T-cell (primary cell): ENCODE results near the gene SLC30A7. TPM values are rescaled to one million over a fixed set of nuclear protein-coding genes. Genes with fewer than 3 reads are reported as not detected.
A peak's percentile ranks its signal among the peaks of the same experiment; 100 is the strongest.

Source experiments
- ATAC-seq, 4 experiments: fragments of 200-7000 bp in 3 of 4; fragments of 150-1000 bp in 1 of 4; cut with Tn5 transposase; replicated peaks in 1 of 4; 1 replicate in 3 of 4; 2 replicates in 1 of 4; pipeline ENCODE4 v1.10.0; 2021; ENCODE audit warnings: moderate library complexity in 3 of 4, mild to moderate bottlenecking in 2 of 4, moderate number of reproducible peaks in 1 of 4
- CTCF ChIA-PET, 2 donors: fragments of 300-600 bp; sonication (Branson Sonifier 250); formaldehyde crosslinking; loops; one replicate each; lab custom pipeline; 2022; ENCODE audit warnings: antibody characterized with exemption in 2 of 2; lab: Charles Lee
- POLR2A ChIA-PET, 2 donors: fragments of 300-600 bp; sonication (Branson Sonifier 250); formaldehyde crosslinking; loops; one replicate each; lab custom pipeline; 2022; ENCODE audit warnings: antibody characterized with exemption in 2 of 2; lab: Charles Lee
- DNase-seq, 35 experiments: peaks; one replicate each; pipeline versions ENCODE4 v3.0.0 to v3.0.0-alpha.2; 2013 to 2023
- H3K27ac ChIP-seq: one replicate; pipeline ENCODE4 v1.5.1; 2013; ENCODE audit warnings: low read length
- H3K27me3 ChIP-seq, 2 experiments: replicated peaks in 1 of 2; 1 replicate in 1 of 2; 2 replicates in 1 of 2; pipeline versions ENCODE4 v1.6.1 to v1.7.0; 2013; ENCODE audit warnings: low read length in 1 of 2, mixed read lengths in 1 of 2; ENCODE audit not compliant: control insufficient read depth in 2 of 2, insufficient read depth in 2 of 2; ENCODE audit errors: extremely low read depth in 1 of 2
- H3K36me3 ChIP-seq, 2 donors: 1 replicate in 1 of 2; 2 replicates in 1 of 2; pipeline versions ENCODE4 v1.6.1 to v1.7.0; 2013; ENCODE audit warnings: low read length in 1 of 2; ENCODE audit not compliant: control insufficient read depth in 2 of 2, insufficient read depth in 1 of 2; ENCODE audit errors: extremely low read depth in 1 of 2
- H3K4me1 ChIP-seq, 2 experiments: 1 replicate in 1 of 2; 2 replicates in 1 of 2; pipeline versions ENCODE4 v1.6.1 to v1.7.0; 2013; ENCODE audit warnings: low read length in 2 of 2, mixed read lengths in 1 of 2; ENCODE audit not compliant: insufficient read depth in 2 of 2, control insufficient read depth in 1 of 2; ENCODE audit errors: extremely low read depth in 1 of 2
- H3K4me3 ChIP-seq, 2 donors: 1 replicate in 1 of 2; 2 replicates in 1 of 2; pipeline versions ENCODE4 v1.5.1 to v1.7.0; 2013; ENCODE audit warnings: mild to moderate bottlenecking in 2 of 2, low read length in 1 of 2, moderate library complexity in 1 of 2; ENCODE audit not compliant: control insufficient read depth in 1 of 2; ENCODE audit errors: extremely low read depth in 1 of 2
- H3K9me3 ChIP-seq: 2 replicates; pipeline ENCODE4 v1.7.0; 2013
- H3K27ac Mint-ChIP-seq, 2 donors: one replicate each; pipeline ENCODE4 v1.8.0; 2020 to 2021; ENCODE audit warnings: mild to moderate bottlenecking in 2 of 2, mixed read lengths in 2 of 2
- H3K27me3 Mint-ChIP-seq, 2 donors: one replicate each; pipeline ENCODE4 v1.8.0; 2021 to 2022; ENCODE audit warnings: mixed read lengths in 2 of 2
- H3K36me3 Mint-ChIP-seq: one replicate; pipeline ENCODE4 v1.8.0; 2021; ENCODE audit warnings: mixed read lengths
- H3K4me1 Mint-ChIP-seq, 3 donors: one replicate each; pipeline ENCODE4 v1.8.0; 2020 to 2022; ENCODE audit warnings: mixed read lengths in 3 of 3, mild to moderate bottlenecking in 1 of 3
- H3K4me3 Mint-ChIP-seq, 3 donors: one replicate each; pipeline ENCODE4 v1.8.0; 2020 to 2022; ENCODE audit warnings: mild to moderate bottlenecking in 3 of 3, mixed read lengths in 3 of 3, moderate library complexity in 3 of 3
- H3K9me3 Mint-ChIP-seq, 3 donors: one replicate each; pipeline ENCODE4 v1.8.0; 2020 to 2022; ENCODE audit warnings: mixed read lengths in 3 of 3
- WGBS: methylation state at CpG from one replicate; pipeline ENCODE4 v1.1.5; 2013; ENCODE audit warnings: missing lambda C conversion rate; ENCODE audit not compliant: insufficient coverage; 5-methylcytosine and 5-hydroxymethylcytosine counted together
- total RNA-seq, 35 experiments: library from RNA in 6 of 35; stranded (reverse) in 6 of 35; fragments of 120-200 nt in 1 of 35; gene quantifications; one replicate each; pipeline versions ENCODE4 v1.2.1 to v1.2.4 and lab custom pipeline; 2013 to 2026

The SLC30A7 gene
- total RNA-seq, 5 donors from 2014 or later (not counting 1 experiment from before 2014, with no cell fraction given) = 28.8 to 44.1 (median 36.9) TPM

- ATAC-seq (no peak), DNase-seq (no peak)
- H3K4me3 ChIP-seq = no peak overlapping the region
- H3K27ac ChIP-seq = no peak overlapping the region
- 86% methylated on average over 1 of the region's 1 CpG for WGBS
- Mint-ChIP-seq H3K36me3 (peaks cover 68% of the 10 kb centered on the region), H3K27ac (no peak overlapping the region), H3K27me3 (no peaks in the 10 kb centered on the region), H3K4me3 (no peak overlapping the region), H3K4me1 (peaks cover 20 to 34% (median 27%) of the 10 kb centered on the region in 3 donors), H3K9me3 (peaks cover 0 to 3% (median 0%) of the 10 kb centered on the region in 3 donors)
- peaks cover 3 to 17% of the 10 kb centered on the region in 2 donors for H3K36me3 ChIP-seq
- H3K27me3 ChIP-seq = no peaks in the 10 kb centered on the region
- H3K9me3 ChIP-seq = no peaks in the 10 kb centered on the region
- ChIA-PET POLR2A (interaction anchor here (0.9 to 1.0 kb wide), 2 partner anchors 10 to 73 kb away, joined by 3 to 4 read pairs; no protein-coding TSS in a partner anchor), CTCF (no interaction called here)
- peaks cover 0 to 13% of the 10 kb centered on the region in 2 experiments for H3K4me1 ChIP-seq
Observed at GRCh38 chr1:101013776-101014175, 117.9 kb downstream of the SLC30A7 start.

DNA sequence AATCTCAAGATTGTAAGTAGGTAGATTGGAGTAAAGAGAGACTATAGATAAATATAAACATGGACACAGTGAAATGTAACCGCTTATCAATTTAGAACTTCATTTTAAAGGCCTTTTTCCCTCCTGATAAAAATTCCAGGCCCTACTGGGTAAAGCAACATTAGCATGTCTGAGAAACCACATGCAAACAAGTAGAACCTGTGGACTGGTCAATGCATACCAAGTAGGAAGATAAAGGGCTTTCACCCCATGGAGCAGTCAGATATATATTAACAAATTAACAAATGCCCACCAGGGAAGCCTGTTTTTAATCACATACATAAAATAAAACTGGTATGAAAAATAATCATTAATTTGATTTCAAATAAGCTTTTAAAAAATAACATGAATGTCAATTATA, 121.6 kb downstream of the SLC30A7 start:
- H3K9me3 ChIP-seq = no peaks in the 10 kb centered on the region
- peaks cover 69% of the 10 kb centered on the region for H3K36me3 Mint-ChIP-seq
- no peak overlapping the region for H3K4me3 ChIP-seq
- H3K27me3 ChIP-seq = no peaks in the 10 kb centered on the region
- ChIA-PET POLR2A (interaction anchor here in 1 of 2 donors (1.0 kb wide), 1 partner anchor 275 kb away, joined by 8 read pairs; no protein-coding TSS in a partner anchor), CTCF (no interaction called here)
- H3K9me3 Mint-ChIP-seq = peaks cover 0 to 3% (median 0%) of the 10 kb centered on the region in 3 donors
- H3K27ac Mint-ChIP-seq = no peak overlapping the region
- peaks cover 6 to 20% of the 10 kb centered on the region in 2 donors for H3K36me3 ChIP-seq
- H3K4me1 Mint-ChIP-seq = peaks cover 41 to 49% (median 46%) of the 10 kb centered on the region in 3 donors
- ATAC-seq = no peak
- no peak for DNase-seq
- no peak overlapping the region for H3K27ac ChIP-seq
- no peaks in the 10 kb centered on the region for H3K27me3 Mint-ChIP-seq
- H3K4me1 ChIP-seq = peaks cover 0 to 14% of the 10 kb centered on the region in 2 experiments
- no peak overlapping the region for H3K4me3 Mint-ChIP-seq
- no CpG with 5 or more reads among the region's 1 CpG for WGBS

- ChIA-PET CTCF (interaction anchor here (0.8 to 1.2 kb wide), 2 partner anchors 264 to 266 kb away, joined by 3 to 6 read pairs; no protein-coding TSS in a partner anchor), POLR2A (interaction anchor here in 1 of 2 donors (0.7 kb wide), 1 partner anchor 95 kb away, joined by 3 read pairs; no protein-coding TSS in a partner anchor)
- Mint-ChIP-seq H3K4me1 (peaks cover 61 to 69% (median 69%) of the 10 kb centered on the region in 3 donors), H3K27me3 (no peaks in the 10 kb centered on the region), H3K9me3 (no peaks in the 10 kb centered on the region), H3K27ac (peak overlapping the region; percentile 69 to 73), H3K36me3 (peaks cover 44% of the 10 kb centered on the region), H3K4me3 (no peak overlapping the region)
- ATAC-seq (no peak), DNase-seq (no peak)
- Histone ChIP-seq H3K27me3 (no peaks in the 10 kb centered on the region), H3K36me3 (peaks cover 2 to 13% of the 10 kb centered on the region in 2 donors), H3K4me3 (no peak overlapping the region), H3K9me3 (no peaks in the 10 kb centered on the region), H3K27ac (no peak overlapping the region), H3K4me1 (peaks cover 12 to 27% of the 10 kb centered on the region in 2 experiments)
- WGBS = no CpG with 5 or more reads among the region's 3 CpGs
Observed at GRCh38 chr1:101022294-101022693, 126.4 kb downstream of the SLC30A7 start.

DNA sequence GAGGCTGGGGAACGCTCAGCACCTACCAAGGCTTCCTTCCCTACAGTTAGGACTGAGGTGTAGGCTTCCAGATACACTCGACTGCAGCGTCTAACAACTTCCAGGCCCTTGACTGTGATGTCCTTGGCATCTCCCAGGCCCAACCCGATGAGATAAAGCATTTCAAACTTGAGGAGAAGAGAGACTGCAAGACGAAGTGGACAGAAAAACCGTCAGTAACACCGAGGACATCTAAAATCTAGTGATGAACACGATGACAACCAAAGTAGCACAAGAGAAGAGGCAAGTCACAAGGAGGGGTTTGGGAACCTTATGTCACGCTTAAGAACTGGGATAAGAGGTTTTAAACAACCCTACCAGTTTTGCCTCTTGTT, 129.4 kb downstream of the SLC30A7 start:
- Histone ChIP-seq H3K4me3 (peak overlapping the region; percentile 84 to 98), H3K36me3 (peaks cover 2 to 12% of the 10 kb centered on the region in 2 donors), H3K4me1 (peaks cover 17 to 48% of the 10 kb centered on the region in 2 experiments), H3K27me3 (no peaks in the 10 kb centered on the region), H3K9me3 (no peaks in the 10 kb centered on the region), H3K27ac (peak overlapping the region; percentile 81)
- Mint-ChIP-seq H3K36me3 (peaks cover 33% of the 10 kb centered on the region), H3K27ac (peak overlapping the region; percentile 98 to 99), H3K4me1 (peaks cover 75 to 82% (median 80%) of the 10 kb centered on the region in 3 donors), H3K9me3 (no peaks in the 10 kb centered on the region), H3K4me3 (peak overlapping the region; percentile 92 to 96 (median 96)), H3K27me3 (no peaks in the 10 kb centered on the region)
- ATAC-seq = peak; percentile 44 to 58 (median 50)
- ChIA-PET POLR2A (interaction anchor here in 1 of 2 donors (0.6 to 0.8 kb wide), 2 partner anchors 85 to 210 kb away, joined by 3 to 11 read pairs; no protein-coding TSS in a partner anchor), CTCF (interaction anchor here in 1 of 2 donors (0.7 to 1.4 kb wide), 5 partner anchors 86 to 263 kb away, joined by 3 to 6 read pairs (median 5); no protein-coding TSS in a partner anchor)
- DNase-seq = peak in 15 of 35 experiments; percentile 1 to 36 (median 13)
- 0% methylated on average over 4 of the region's 9 CpGs for WGBS

DNA sequence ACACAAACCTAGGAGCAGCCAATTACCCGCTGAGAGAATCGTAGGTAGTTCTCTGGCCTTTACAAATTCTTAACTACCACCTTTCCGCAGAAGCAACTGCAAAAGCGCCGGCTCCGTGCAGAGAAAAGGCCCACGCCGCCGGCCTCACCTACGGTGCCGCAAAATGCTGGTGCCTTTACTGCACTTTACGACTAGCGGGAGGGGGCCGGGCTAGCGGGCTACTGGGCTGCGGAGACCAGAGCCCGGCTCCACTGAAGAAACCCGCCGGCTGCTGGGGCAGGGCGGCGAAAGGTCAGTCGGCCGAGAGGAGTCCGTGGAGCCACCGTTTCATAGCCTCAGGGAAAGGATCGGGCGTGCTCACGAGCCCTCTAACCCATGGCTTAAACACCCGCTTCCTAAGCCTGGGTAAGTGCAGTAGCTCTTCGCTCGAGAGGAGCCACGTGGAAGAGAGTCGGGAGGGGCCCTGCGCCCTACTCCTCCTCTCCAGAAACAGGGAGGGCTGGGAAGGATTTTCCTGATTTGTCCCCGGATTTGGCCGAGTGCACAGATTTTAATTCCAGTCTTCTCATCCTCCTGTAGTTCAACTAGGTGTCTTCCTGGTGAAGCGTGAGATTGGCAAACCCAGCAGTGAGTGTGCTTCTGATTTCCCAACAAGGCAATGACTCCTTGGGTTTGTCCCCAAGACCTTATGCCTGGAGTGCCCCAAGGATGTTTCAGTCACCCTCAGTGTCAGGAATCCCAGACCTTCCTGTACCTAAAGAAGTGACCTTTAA, 130.0 kb downstream of the SLC30A7 start, which contains the start of gene DPH5:
DPH5 (minus strand) TSS at position 128 of the 773 bp plus-strand sequence. CDS start 341 bp downstream, outside the sequence.
- ChIA-PET CTCF (interaction anchor here (1.0 to 1.4 kb wide), 4 partner anchors 21 to 263 kb away, joined by 3 to 6 read pairs (median 4); no protein-coding TSS in a partner anchor), POLR2A (no interaction called here)
- H3K36me3 ChIP-seq = peaks cover 2 to 8% of the 10 kb centered on the region in 2 donors
- ATAC-seq = peak; percentile 95 to 96 (median 96)
- Mint-ChIP-seq H3K4me1 (peaks cover 71 to 80% (median 77%) of the 10 kb centered on the region in 3 donors), H3K27me3 (no peaks in the 10 kb centered on the region), H3K36me3 (peaks cover 28% of the 10 kb centered on the region), H3K27ac (peak within 1 kb of the TSS; percentile 98 to 99), H3K4me3 (peak within 1 kb of the TSS; percentile 92 to 96 (median 96)), H3K9me3 (no peaks in the 10 kb centered on the region)
- 0% methylated on average over 28 of the region's 37 CpGs for whole genome bisulfite sequencing
- H3K9me3 ChIP-seq = no peaks in the 10 kb centered on the region
- peak within 1 kb of the TSS; percentile 84 to 98 for H3K4me3 ChIP-seq
- peak; percentile 71 to 92 (median 85) for DNase-seq
- H3K27ac ChIP-seq = peak within 1 kb of the TSS; percentile 81
- peaks cover 17 to 48% of the 10 kb centered on the region in 2 experiments for H3K4me1 ChIP-seq
- no peaks in the 10 kb centered on the region for H3K27me3 ChIP-seq

- Mint-ChIP-seq H3K4me3 (peak overlapping the region; percentile 92 to 96 (median 96)), H3K36me3 (peaks cover 28% of the 10 kb centered on the region), H3K9me3 (no peaks in the 10 kb centered on the region), H3K4me1 (peaks cover 75 to 82% (median 78%) of the 10 kb centered on the region in 3 donors), H3K27ac (peak overlapping the region; percentile 98 to 99), H3K27me3 (no peaks in the 10 kb centered on the region)
- DNase-seq = no peak
- Histone ChIP-seq H3K27ac (peak overlapping the region; percentile 81), H3K27me3 (no peaks in the 10 kb centered on the region), H3K4me1 (peaks cover 17 to 48% of the 10 kb centered on the region in 2 experiments), H3K4me3 (peak overlapping the region; percentile 84 to 98), H3K36me3 (peaks cover 2 to 5% of the 10 kb centered on the region in 2 donors), H3K9me3 (no peaks in the 10 kb centered on the region)
- POLR2A ChIA-PET = interaction anchor here in 1 of 2 donors (0.6 kb wide), 1 partner anchor 74 kb away, joined by 3 read pairs; no protein-coding TSS in a partner anchor
- ATAC-seq = no peak
- CTCF ChIA-PET = interaction anchor here (1.0 to 1.4 kb wide), 4 partner anchors 21 to 262 kb away, joined by 3 to 6 read pairs (median 4); no protein-coding TSS in a partner anchor
- 20% methylated on average over 2 of the region's 5 CpGs for WGBS
Observed at GRCh38 chr1:101026430-101026788, 130.5 kb downstream of the SLC30A7 start.
